Measurements from ENCODE around the gene PACSIN1.

GRCh38 chr6:34439442-34439841 is 26.4 kb upstream of the PACSIN1 start:
- TF ChIP-seq CTCF (IDR thresholded peaks at IDR 0.05; ENCODE audit: poor library complexity, severe bottlenecking) (no peak), POLR2AphosphoS5 (IDR thresholded peaks at IDR 0.05) (no peak), EZH2 (IDR thresholded peaks at IDR 0.05; ENCODE audit: borderline replicate concordance, insufficient read depth, low read length, poor library complexity, severe bottlenecking) (no peak)
